Stomach (tissue), 4 donors: Measurements from ENCODE around the gene SLC7A6OS.

Experiments used
- CTCF ChIP-seq, 7 experiments: fragments of 450-650 bp in 4 of 7; fragments of 200-600 bp in 3 of 7; sonication (generic) in 3 of 7; IDR thresholded peaks; one replicate each; pipeline ENCODE4 v1.5.1; 2016 to 2019; ENCODE audit warnings: antibody characterized with exemption in 7 of 7, control low read depth in 2 of 7, mild to moderate bottlenecking in 1 of 7
- EP300 ChIP-seq: sonication (generic); formaldehyde crosslinking; IDR thresholded peaks from one replicate; pipeline ENCODE4 v1.6.1; 2017; ENCODE audit warnings: antibody characterized with exemption

GRCh38 chr16:68331879-68332410, 21.2 kb upstream of the SLC7A6OS start:
- TF ChIP-seq CTCF (IDR thresholded peaks at IDR 0.05) (no peak), EP300 (no peak)
